ENCODE measurements around the gene PCSK5.

The PCSK5 gene

DNA sequence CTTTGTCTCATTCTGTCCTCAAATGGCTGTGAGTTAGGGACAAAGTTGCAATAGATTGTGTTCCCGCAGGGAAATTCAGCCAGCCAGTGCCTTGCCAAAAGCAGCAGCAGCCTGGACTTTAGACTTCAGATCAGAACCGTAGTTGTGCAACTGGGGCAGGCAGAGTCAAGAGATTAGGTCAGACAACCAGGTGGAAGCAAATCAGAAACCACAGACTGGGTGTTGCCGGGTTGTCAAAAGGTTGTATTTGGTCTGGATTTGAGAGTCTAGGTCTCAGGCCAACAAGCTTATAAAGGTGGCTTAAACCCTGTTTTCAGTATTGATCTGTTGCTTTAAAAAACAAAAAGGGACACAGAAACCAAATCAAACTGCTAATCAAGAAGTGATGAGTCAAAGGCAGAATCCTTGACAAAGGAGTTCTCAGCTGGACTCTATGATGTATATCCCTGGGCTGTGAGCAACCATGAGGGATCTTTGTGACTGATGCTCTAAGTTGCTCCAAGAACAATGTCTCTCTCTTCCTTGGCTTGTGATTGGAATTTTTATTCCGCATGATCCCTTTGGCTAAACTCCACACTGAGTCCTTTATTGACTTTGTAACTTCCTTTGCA lies 482.8 kb downstream of the PCSK5 start:
- no peak for DNase-seq

DNA sequence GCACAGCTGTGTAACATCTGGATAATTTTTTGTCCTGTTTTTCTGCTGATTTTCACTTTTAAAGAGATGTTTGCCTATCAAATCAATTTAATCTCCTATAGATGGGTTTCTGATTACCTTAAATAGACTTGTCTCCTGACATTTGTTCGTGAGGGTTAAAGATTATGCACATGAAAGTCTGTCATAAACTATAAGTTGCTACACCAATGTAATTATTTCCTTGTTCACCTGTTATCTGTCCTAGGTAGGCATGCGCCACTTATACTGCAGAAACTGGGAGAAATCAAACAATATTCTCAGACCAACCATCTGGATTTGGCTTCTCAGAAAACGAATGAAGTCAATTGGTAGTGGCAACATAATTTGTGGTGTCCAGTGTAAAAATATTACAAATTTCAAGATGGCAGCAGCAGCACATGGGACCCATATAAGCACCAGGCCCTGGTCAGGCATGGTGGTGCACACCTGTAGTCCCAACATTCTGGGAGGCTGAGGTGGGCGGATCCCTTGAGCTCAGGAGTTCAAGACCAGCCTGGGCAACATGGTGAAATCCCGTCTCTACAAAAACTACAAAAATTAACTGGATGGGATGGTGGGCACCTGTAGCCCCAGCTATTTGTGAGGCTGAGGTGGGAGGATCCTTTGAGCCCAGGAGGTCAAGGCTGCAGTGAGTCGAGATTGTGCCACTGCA lies 483.5 kb downstream of the PCSK5 start:
- DNase-seq: no peak

GRCh38 chr9:76374783-76375559 lies 484.5 kb downstream of the PCSK5 start:
- peak; percentile 50 for DNase-seq

DNA sequence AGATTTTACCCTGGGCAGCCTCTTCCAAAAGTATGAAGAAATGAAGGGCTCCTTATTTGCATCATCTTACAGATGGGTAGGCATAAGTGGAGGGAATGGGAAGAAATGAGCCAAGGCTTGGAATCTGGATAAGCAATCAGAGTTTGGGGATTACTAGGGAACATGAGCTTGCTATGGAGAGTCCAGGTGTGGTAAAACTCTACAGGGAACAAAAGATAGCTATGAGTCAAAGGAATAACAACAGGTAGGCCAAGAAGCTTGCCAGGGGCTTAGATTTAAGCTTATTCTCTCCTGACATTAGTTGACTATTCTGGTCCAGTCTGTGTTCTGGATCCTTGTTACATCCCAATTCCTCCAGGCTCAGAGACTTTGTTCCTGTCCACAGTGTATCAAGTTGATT lies 487.3 kb downstream of the PCSK5 start:
- no peak for DNase-seq

DNA sequence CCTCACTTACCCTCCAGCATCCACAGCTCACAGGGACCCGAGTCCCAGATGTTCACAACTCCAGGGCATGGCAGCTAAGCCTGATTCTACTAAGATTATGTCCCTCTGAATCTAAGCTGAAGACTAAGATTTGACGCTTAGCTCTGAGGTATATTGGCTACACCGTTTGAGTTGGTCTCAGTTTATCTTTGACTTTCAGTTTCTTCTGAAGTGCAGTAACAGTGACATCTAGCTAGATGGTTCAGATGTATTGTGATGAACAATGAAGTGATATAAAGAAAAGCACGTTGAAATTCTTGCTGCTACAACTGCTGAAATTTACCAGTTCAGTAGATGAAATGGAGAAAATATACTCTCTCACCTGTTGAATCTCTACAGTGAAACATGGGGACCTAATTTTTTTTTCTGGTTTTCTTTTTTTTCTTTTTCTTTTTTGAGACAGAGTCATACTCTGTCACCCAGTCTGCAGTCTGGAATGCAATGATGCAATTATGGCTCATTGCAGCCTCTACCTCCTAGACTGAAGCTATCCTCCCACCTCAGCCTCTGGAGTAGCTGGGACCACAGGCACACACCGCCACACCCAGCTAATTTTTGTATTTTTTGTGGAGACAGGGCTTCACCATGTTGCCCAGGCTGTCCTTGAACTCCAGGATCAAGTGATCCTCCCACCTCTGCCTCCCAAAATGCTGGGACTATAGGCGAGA lies 488.0 kb downstream of the PCSK5 start:
- DNase-seq: peak; percentile 66

DNA sequence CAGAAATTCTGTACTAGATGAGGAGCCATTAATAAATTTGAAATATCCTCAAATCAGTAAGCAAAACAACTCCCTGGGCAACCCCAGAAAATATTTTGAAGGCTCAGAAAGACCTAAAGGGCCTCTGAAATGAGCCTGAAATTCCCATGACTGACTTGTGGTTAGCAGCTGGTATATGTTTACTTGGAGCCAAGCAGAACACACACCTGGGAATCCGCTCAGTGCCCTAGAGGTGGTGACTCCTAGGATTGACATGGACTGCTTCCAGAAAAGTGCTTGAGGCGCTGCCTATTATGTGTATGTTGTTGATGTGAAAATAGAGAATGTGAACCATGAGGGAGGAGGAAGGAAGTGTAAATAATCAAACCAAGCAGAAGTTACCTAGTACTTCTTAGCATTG lies 489.0 kb downstream of the PCSK5 start:
- DNase-seq: no peak

GRCh38 chr9:76390656-76391055 lies 500.2 kb downstream of the PCSK5 start:
- no peak for DNase-seq

DNA sequence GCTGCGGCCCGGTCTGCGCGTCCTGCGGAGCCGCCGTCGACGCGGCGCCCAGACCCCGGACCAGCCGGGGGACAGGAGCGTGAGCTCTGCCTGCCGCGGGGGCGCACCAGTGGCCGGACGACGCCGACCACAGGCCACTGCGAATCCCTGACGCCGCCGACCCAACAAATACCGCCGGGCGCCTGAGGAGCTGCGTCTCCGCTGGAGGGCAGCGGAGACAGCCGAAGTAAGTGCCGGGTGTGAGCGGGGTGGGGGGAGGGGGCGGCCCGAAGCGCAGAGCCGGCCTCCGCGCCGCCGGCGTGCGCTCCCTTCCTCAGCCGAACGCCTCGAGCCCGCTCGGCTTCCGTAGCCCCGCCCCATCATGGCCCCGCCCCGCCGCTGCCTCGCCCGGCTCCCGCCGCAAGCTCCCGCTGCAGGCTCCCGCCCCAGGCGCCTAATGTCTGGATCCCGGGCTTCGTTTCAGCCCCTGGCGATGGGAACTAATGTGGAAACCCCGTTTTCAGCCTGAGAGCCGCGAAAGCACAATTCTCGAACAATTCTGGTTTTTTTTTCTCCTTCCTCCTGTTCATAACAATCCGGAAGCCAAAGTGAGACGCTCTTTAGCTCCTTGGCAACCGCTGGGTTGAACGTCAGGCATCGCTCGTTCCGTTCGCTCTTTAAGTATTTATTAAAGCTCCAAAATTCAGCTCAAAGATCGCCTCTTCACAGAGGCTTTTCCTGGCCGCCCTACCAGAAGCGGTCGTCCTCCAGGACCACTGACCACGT lies 503.9 kb downstream of the PCSK5 start, which contains the start of gene RFK:
TSS of gene RFK (minus strand) at position 232 of the 765 bp plus-strand sequence. CDS start 255 bp downstream, outside the sequence.
- DNase-seq: peak; percentile 90

DNA sequence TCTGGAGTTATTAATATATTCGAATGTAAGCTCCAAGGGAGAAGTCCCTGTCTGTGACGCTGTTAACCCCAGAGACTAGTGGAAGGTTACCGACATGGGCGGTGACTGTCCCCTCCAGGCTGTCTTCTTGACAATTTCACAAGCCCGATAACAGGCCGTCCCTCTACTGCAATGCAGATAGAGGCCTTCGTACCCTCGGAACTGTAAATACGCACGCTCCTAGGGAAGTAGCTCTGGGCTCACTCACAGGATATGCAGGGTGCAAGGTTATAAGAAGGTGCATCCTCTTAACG lies 504.4 kb downstream of the PCSK5 start:
- peak; percentile 84 for DNase-seq

- peak; percentile 3 for DNase-seq
Observed at GRCh38 chr9:76395381-76395780, 504.9 kb downstream of the PCSK5 start.

- peak; percentile 83 for DNase-seq
Observed at GRCh38 chr9:76396144-76396543, 505.7 kb downstream of the PCSK5 start.

- DNase-seq: no peak
Observed at GRCh38 chr9:76396597-76396996, 506.1 kb downstream of the PCSK5 start.

DNA sequence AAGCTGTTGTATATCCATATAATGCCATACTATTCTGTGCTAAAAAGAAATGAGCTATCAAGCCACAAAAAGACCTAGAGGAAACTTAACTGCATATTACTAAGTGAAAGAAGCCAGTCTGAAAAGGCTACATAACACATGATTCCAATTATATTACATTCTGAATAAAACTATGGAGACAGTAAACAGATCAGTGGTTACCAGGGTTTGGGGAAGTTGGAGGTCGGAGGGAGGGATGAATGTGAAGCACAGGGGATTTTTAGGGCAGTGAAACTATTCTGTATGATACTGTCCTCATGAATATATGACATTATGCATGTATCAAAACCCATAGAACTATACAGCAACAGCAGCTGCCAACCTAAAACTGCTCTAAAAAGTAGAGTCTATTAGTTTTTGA lies 509.4 kb downstream of the PCSK5 start:
- no peak for DNase-seq

GRCh38 chr9:76400534-76401096 lies 510.1 kb downstream of the PCSK5 start:
- no peak for DNase-seq

DNA sequence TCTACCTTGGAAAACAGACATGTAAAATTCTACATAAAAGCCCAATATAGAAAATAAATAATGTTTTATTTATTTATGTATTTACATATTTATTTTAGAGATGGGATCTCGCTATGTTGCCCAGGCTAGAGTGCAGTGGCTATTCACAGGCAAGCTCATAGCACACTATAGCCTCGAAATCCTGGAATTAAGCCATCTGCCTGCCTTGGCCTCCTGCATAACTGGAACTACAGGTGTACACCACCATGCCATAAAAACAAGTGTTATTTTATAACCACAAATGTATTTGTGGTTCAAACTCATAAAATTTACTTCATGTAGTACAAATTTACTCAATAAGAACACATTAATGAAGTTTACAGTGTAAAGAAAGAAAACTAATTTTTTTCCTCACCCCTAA lies 510.7 kb downstream of the PCSK5 start:
- no peak for DNase-seq

DNA sequence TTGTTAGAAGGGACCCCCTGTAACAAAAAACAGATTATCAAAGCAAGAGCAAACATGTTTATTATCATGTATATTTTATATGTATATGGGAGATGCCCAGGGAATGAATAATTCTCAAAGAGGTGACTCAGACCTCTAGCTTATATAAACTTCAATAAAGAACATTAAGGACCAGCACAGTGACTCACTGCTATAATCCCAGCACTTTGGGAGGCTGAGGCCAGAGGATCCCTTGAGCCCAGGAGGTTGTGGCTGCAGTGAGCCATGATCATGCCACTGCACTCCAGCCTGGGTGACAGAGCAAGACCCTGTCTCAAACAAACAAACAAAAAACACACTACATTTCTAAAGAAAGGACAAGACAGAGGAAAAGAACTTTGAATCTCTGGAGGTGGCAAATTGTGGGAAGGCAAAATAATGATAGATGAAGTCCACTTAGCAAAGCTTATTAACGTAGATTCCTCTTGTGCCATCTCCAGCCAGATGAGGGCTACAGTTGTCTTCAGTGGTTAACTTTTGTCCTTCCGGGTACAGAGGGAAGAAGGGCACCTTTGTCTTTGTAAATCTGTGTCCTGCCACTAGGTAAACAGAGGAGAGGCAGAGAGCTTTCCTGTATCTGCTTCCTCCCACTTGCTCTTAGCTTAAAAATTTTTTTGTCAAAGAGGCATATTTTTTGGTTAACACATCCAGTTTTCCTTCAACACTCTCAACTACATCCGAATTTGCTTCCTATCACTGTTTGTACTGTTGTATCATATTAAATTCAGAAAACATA lies 511.3 kb downstream of the PCSK5 start:
- DNase-seq: no peak

GRCh38 chr9:76403352-76403751 lies 512.9 kb downstream of the PCSK5 start:
- DNase-seq: peak; percentile 4

DNA sequence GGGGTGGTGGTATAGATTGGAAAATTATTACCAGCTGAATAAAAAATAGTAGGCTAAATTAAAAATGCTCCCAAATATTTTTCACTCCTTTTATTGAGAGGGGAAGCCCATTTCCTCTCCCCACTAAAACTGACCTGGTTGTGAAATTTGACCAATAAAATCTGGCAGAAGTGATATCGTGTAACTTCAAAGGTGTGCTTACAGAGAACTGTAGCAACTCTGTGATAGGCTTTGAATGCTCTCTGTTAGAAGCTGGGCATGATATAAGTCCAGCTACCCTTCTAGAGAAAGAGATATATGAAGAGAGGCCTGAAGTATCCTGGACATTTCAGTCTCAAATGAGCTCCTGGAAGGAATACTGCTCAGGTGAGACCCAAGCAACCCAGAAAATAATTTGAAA lies 513.9 kb downstream of the PCSK5 start:
- no peak for DNase-seq

GRCh38 chr9:76405340-76405739 lies 514.9 kb downstream of the PCSK5 start:
- no peak for DNase-seq

DNA sequence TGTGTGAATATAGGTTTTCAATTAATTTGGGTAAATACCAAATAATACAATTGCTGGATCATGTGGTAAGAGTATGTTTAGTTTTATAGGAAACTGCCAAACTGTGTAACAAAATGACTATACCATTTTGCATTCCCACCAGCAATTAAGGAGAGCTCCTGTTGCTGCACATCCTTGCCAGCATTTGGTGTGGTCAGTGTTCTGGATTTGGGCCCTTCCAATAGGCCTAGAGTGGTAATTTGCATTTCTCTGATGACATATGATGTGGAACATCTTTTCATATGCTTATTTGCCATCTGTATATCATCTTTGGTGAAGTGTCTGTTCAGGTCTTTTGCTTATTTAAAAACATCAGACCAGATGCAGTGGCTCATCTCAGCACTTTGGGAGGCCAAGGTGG lies 515.4 kb downstream of the PCSK5 start:
- DNase-seq: no peak

Measured in NCI-H82 (cell line).